ENCODE measurements around the gene OSGEP. TPM values are rescaled to one million over a fixed set of nuclear protein-coding genes. Genes with fewer than 3 reads are reported as not detected.
A peak's percentile ranks its signal among the peaks of the same experiment; 100 is the strongest.

The OSGEP gene
- total and polyA plus RNA-seq, 8 donors: 29.0 to 90.1 (median 79.3) TPM

DNA sequence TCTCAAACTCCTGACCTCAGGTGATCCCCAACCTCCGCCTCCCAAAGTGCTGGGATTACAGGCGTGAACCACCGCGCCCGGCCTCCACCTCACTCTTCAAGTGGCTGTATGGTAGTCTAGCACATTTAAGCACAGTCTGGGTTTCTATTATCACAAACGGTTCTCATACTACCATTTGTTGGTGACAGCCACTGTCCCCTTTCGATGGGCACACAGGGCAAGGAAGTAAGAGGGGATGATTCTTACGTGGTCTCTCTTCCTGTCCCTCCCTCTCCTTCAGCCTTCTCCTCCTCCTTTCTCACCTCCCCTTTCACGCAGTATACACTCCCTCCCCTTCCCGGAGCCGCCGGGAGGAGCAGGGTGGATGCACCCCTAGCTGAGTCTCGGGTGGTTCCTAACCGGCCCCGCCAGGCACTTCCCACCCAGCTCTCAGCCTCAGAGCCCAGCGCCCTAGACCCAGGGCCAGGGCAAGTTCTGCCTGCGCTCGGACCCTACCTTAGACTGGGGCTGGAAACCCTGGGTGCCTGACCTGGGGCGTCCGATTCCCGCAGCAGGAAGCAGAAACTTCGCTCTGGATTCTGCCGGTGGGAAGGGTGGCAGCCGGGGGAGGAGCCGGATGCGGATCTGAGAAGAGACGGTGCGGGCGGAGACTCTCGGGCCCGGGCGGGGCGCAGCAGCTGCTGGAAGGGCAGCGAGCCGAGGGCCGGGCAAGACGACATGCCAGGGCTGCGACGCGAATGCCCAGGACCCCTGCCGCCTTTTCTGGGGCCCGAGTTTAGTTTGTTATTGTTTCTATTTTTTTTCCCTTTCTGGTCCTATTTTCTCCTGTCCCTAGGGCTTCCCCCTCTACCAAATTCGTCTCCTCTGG is 41.5 kb downstream of the OSGEP start, which contains the start of gene TEP1:
Gene TEP1, minus strand, starts transcription at position 626 of the 868 bp plus-strand sequence. CDS start 5,062 bp downstream, outside the sequence.
- intact Hi-C loops (cut with DNase I): loop anchor here in 1 of 2 donors (10.0 kb wide), 1 partner anchor 192 kb away; no protein-coding TSS in a partner anchor
- ATAC-seq: peak; percentile 97

DNA sequence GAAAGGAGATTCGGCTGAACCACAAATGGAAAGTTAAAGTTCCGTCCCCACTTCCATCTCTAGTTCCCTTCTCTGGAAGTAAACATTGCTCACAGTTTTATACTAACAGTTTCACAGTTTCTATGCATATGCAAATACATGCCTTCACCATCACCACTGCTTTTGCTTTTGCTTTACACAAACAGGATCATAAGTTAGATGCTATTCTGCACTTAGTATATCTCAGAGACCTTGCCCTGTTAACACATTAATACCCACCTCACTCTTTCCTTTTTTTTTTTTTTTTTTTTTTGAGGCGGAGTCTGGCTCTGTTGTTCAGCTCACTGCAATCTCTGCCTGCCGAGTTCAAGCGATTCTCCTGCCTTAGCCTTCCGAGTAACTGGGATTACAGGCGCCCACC is 42.2 kb downstream of the OSGEP start:
- Histone ChIP-seq H3K27me3 (no peaks in the 10 kb centered on the region), H3K4me1 (peaks cover 0 to 42% of the 10 kb centered on the region in 2 donors), H3K9me3 (no peaks in the 10 kb centered on the region), H3K36me3 (peaks cover 0 to 14% of the 10 kb centered on the region in 2 donors), H3K27ac (peak overlapping the region; percentile 96), H3K4me3 (peak overlapping the region; percentile 73 to 75)
- TF ChIP-seq, protein P1, sequence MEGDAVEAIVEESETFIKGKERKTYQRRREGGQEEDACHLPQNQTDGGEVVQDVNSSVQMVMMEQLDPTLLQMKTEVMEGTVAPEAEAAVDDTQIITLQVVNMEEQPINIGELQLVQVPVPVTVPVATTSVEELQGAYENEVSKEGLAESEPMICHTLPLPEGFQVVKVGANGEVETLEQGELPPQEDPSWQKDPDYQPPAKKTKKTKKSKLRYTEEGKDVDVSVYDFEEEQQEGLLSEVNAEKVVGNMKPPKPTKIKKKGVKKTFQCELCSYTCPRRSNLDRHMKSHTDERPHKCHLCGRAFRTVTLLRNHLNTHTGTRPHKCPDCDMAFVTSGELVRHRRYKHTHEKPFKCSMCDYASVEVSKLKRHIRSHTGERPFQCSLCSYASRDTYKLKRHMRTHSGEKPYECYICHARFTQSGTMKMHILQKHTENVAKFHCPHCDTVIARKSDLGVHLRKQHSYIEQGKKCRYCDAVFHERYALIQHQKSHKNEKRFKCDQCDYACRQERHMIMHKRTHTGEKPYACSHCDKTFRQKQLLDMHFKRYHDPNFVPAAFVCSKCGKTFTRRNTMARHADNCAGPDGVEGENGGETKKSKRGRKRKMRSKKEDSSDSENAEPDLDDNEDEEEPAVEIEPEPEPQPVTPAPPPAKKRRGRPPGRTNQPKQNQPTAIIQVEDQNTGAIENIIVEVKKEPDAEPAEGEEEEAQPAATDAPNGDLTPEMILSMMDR (IDR thresholded peaks at IDR 0.05): no peak
- intact Hi-C loops (cut with DNase I): loop anchor here in 1 of 2 donors (10.0 kb wide), 1 partner anchor 192 kb away; no protein-coding TSS in a partner anchor
- ATAC-seq: peak; percentile 5
- DNase-seq: no peak

More for the DNA sequence above, 41.5 kb downstream of the OSGEP start, which contains the start of gene TEP1:
- peaks cover 0 to 42% of the 10 kb centered on the region in 2 donors for H3K4me1 ChIP-seq
- DNase-seq: peak; percentile 81 to 97 (median 90)
- peak within 1 kb of the TSS; percentile 96 for H3K27ac ChIP-seq
- no peaks in the 10 kb centered on the region for H3K27me3 ChIP-seq
- no peaks in the 10 kb centered on the region for H3K9me3 ChIP-seq
- peak within 1 kb of the TSS; percentile 73 to 75 for H3K4me3 ChIP-seq
- peaks cover 0 to 7% of the 10 kb centered on the region in 2 donors for H3K36me3 ChIP-seq
- TF ChIP-seq, protein P1 (IDR thresholded peaks at IDR 0.05): no peak

DNA sequence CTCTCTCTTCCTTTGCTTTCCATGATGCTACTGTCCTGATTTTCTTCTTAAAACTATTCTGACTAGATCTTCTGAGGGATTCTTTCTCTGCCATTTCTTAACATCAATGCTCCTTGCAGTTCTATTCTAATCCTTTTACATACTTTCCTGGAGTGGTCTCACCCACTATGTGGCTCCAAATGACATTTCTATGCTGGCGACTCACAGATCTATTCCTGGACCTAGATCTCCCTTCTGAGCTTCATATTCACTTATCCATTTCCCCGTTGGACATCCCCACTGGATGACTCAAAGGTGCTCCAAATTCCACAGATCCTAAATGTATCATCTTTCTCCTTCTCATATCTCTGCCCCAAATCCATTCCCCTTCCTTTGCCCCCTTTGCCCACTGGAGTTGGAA is 45.4 kb downstream of the OSGEP start:
- intact Hi-C loops (cut with DNase I): no loop called here
- Histone ChIP-seq H3K4me1 (peaks cover 0 to 31% of the 10 kb centered on the region in 2 donors), H3K36me3 (peaks cover 0 to 45% of the 10 kb centered on the region in 2 donors), H3K27me3 (no peaks in the 10 kb centered on the region), H3K9me3 (no peaks in the 10 kb centered on the region), H3K4me3 (no peak overlapping the region), H3K27ac (no peak overlapping the region)
- TF ChIP-seq, protein P1 (IDR thresholded peaks at IDR 0.05): no peak
- no peak for ATAC-seq
- DNase-seq: no peak

DNA sequence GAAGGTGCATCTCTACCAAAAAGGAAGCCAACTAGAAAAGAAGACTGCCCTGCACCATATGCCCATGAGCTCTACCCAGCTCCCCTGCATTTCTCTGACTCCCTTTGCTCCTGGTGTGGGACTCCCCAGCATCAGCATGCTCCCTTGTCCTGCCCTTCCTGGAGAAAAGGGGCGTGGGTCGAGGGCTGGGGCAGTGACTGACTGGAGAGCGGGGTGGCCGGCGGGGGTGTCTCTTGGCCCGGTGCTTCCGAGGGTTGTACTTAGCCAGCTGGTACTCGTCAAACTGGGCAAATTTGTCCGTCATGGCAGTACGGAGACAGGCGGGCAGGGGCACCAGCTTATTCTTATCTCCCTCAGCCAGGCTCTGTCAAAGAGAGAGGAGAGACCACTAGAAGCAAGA is 51.1 kb downstream of the OSGEP start:
- TF ChIP-seq, protein P1 (IDR thresholded peaks at IDR 0.05): no peak
- H3K9me3 ChIP-seq: no peaks in the 10 kb centered on the region
- H3K27me3 ChIP-seq: no peaks in the 10 kb centered on the region
- intact Hi-C loops (cut with DNase I): no loop called here
- ATAC-seq: no peak
- DNase-seq: no peak
- no peak overlapping the region for H3K4me3 ChIP-seq
- peaks cover 0 to 6% of the 10 kb centered on the region in 2 donors for H3K4me1 ChIP-seq
- no peak overlapping the region for H3K27ac ChIP-seq
- peaks cover 0 to 100% of the 10 kb centered on the region in 2 donors for H3K36me3 ChIP-seq

DNA sequence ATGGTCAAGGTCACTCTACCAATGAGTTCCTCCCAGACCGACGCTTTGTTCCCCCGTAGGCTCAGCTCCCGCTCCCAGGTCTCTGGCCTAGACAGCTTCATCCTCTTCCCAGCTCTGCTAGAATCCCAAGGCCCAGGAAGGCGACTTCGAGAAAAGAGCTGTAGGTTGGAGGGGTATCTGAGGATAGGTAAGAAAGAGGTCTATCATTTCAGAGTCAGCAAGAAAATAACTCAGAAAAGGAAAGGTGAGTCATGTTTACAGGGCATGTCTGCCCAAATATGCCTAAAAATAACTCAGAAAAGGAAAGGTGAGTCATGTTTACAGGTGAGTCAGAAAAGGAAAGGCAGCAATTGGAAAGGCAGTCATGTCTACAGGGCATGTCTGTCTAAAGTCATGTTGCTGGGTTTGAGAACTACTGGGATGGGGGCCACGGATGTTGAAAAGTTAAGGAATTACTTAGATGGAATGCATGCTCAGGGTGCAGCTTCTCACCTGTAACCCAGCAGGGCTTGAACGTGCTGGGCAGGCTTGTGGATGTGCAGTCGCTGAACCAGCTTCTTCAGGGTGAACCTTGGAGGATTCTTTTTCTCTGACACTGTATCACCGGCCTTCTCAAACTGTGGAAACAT is 53.5 kb downstream of the OSGEP start:
- Histone ChIP-seq H3K27ac (no peak overlapping the region), H3K4me3 (no peak overlapping the region), H3K9me3 (no peaks in the 10 kb centered on the region), H3K36me3 (peaks cover 0 to 100% of the 10 kb centered on the region in 2 donors), H3K27me3 (no peaks in the 10 kb centered on the region), H3K4me1 (peaks cover 0 to 6% of the 10 kb centered on the region in 2 donors)
- intact Hi-C loops (cut with DNase I): no loop called here
- no peak for DNase-seq
- peak; percentile 89 for ATAC-seq
- TF ChIP-seq, protein P1 (IDR thresholded peaks at IDR 0.05): no peak
